H1 (cell line): ENCODE data around the gene CDH2. TPM values are rescaled to one million over a fixed set of nuclear protein-coding genes. Genes with fewer than 3 reads are reported as not detected.

Source experiments
- CTCF ChIA-PET: fragments of 300-600 bp; sonication (Branson Sonifier 250); formaldehyde crosslinking; loops from one replicate; lab custom pipeline; 2021; ENCODE audit not compliant: partially characterized antibody; lab: Charles Lee
- POLR2A ChIA-PET: fragments of 300-600 bp; sonication (Branson Sonifier 250); formaldehyde crosslinking; loops from one replicate; lab custom pipeline; 2021; ENCODE audit warnings: inconsistent platforms; ENCODE audit not compliant: partially characterized antibody; lab: Charles Lee
- DNase-seq, 2 experiments: peaks; one replicate each; pipeline versions ENCODE4 v3.0.0 to v3.0.0-alpha.2; 2010 to 2022; ENCODE audit warnings: low spot score in 2 of 2, low read depth in 1 of 2, mixed read lengths in 1 of 2
- FAIRE-seq: peaks from 2 replicates; lab custom pipeline; 2011; peaks lifted over from hg19 to GRCh38; lab: Jason Lieb, UNC
- H2AFZ ChIP-seq: 2 replicates; pipeline ENCODE4 v1.8.1; 2012; ENCODE audit warnings: low read length, inconsistent platforms
- H2AK5ac ChIP-seq: 2 replicates; pipeline ENCODE4 v1.6.1; 2013; ENCODE audit warnings: low read depth, low read length
- H2BK120ac ChIP-seq: replicated peaks from 2 replicates; pipeline ENCODE3; 2013; ENCODE audit warnings: low read depth, low read length, inconsistent platforms
- H2BK12ac ChIP-seq: 2 replicates; pipeline ENCODE4 v1.6.1; 2013; ENCODE audit warnings: low read depth, low read length
- H2BK15ac ChIP-seq: 2 replicates; pipeline ENCODE4 v1.6.1; 2013; ENCODE audit warnings: low read length
- H2BK20ac ChIP-seq: 2 replicates; pipeline ENCODE4 v1.6.1; 2013; ENCODE audit warnings: low read length
- H2BK5ac ChIP-seq: 2 replicates; pipeline ENCODE4 v1.6.1; 2013; ENCODE audit warnings: low read depth, low read length
- H3K14ac ChIP-seq: 2 replicates; pipeline ENCODE4 v1.6.1; 2013; ENCODE audit warnings: inconsistent platforms; ENCODE audit not compliant: insufficient read length
- H3K18ac ChIP-seq: 2 replicates; pipeline ENCODE4 v1.6.1; 2013; ENCODE audit warnings: low read length; ENCODE audit errors: extremely low read depth
- H3K23ac ChIP-seq: 2 replicates; pipeline ENCODE4 v1.6.1; 2013; ENCODE audit warnings: inconsistent platforms; ENCODE audit not compliant: insufficient read length
- H3K23me2 ChIP-seq: 2 replicates; pipeline ENCODE4 v1.6.1; 2013; ENCODE audit warnings: low read depth, low read length
- H3K27ac ChIP-seq: 2 replicates; pipeline ENCODE4 v1.6.1; 2011; ENCODE audit warnings: low read depth, low read length, inconsistent platforms
- H3K27me3 ChIP-seq, 4 experiments: replicated peaks in 1 of 4; 1 replicate in 1 of 4; 2 replicates in 3 of 4; pipeline versions ENCODE4 v1.6.1 to v1.8.1; 2011 to 2013; ENCODE audit warnings: low read length in 3 of 4, mild to moderate bottlenecking in 3 of 4, inconsistent platforms in 2 of 4, mixed read lengths in 2 of 4, moderate library complexity in 1 of 4; ENCODE audit not compliant: control insufficient read depth in 3 of 4, insufficient read depth in 3 of 4; ENCODE audit errors: extremely low read depth in 1 of 4
- H3K36me3 ChIP-seq, 4 experiments: 2 replicates each; pipeline versions ENCODE4 v1.6.1 to v1.8.1; 2011 to 2013; ENCODE audit warnings: mild to moderate bottlenecking in 4 of 4, low read length in 3 of 4, moderate library complexity in 2 of 4, control low read depth in 1 of 4, inconsistent platforms in 1 of 4; ENCODE audit not compliant: insufficient read depth in 4 of 4, control insufficient read depth in 2 of 4
- H3K4ac ChIP-seq: replicated peaks from 2 replicates; pipeline ENCODE3; 2013; ENCODE audit warnings: low read length, low read depth, mixed read lengths, inconsistent platforms; ENCODE audit not compliant: insufficient read length
- H3K4me1 ChIP-seq, 4 experiments: replicated peaks in 1 of 4; 1 replicate in 1 of 4; 2 replicates in 3 of 4; pipeline versions ENCODE4 v1.6.1 to v1.8.1; 2011 to 2013; ENCODE audit warnings: low read length in 3 of 4, inconsistent platforms in 2 of 4, mixed read lengths in 1 of 4; ENCODE audit not compliant: insufficient read depth in 4 of 4, control insufficient read depth in 3 of 4
- H3K4me2 ChIP-seq, 2 experiments: 2 replicates each; pipeline versions ENCODE4 v1.6.1 to v1.8.1; 2011 to 2013; ENCODE audit warnings: low read depth in 2 of 2, low read length in 2 of 2, control low read depth in 1 of 2, inconsistent platforms in 1 of 2, mild to moderate bottlenecking in 1 of 2; ENCODE audit not compliant: insufficient read depth in 1 of 2
- H3K4me3 ChIP-seq, 4 experiments: fragments of 200-600, 300-600 bp in 1 of 4; sonication (generic), shearing (Covaris generic), sonication (Bioruptor Twin) in 1 of 4; 2 replicates each; pipeline versions ENCODE4 v1.5.1 to v1.8.1; 2011 to 2016; ENCODE audit warnings: low read length in 4 of 4, low read depth in 3 of 4, control low read depth in 2 of 4, inconsistent platforms in 2 of 4, mild to moderate bottlenecking in 2 of 4, mixed read lengths in 1 of 4, moderate library complexity in 1 of 4; ENCODE audit not compliant: insufficient read depth in 2 of 4; ENCODE audit errors: extremely low read depth in 1 of 4
- H3K56ac ChIP-seq: replicated peaks from 2 replicates; pipeline ENCODE3; 2013; ENCODE audit warnings: low read depth, mild to moderate bottlenecking, mixed read lengths, low read length, inconsistent platforms; ENCODE audit not compliant: insufficient read length
- H3K79me1 ChIP-seq: 2 replicates; pipeline ENCODE4 v1.6.1; 2013; ENCODE audit warnings: low read depth, low read length, control low read depth
- H3K79me2 ChIP-seq, 2 experiments: 2 replicates each; pipeline versions ENCODE4 v1.6.1 to v1.8.1; 2012 to 2013; ENCODE audit warnings: low read length in 2 of 2, mild to moderate bottlenecking in 2 of 2, inconsistent platforms in 1 of 2; ENCODE audit not compliant: insufficient read depth in 2 of 2, control insufficient read depth in 1 of 2
- H3K9ac ChIP-seq, 4 experiments: replicated peaks in 1 of 4; 1 replicate in 1 of 4; 2 replicates in 3 of 4; pipeline versions ENCODE4 v1.6.1 to v1.8.1; 2011 to 2013; ENCODE audit warnings: low read depth in 3 of 4, low read length in 3 of 4, control low read depth in 2 of 4, mild to moderate bottlenecking in 2 of 4, moderate library complexity in 2 of 4, inconsistent platforms in 1 of 4; ENCODE audit errors: extremely low read depth in 1 of 4
- H3K9me3 ChIP-seq, 2 experiments: 2 replicates each; pipeline versions ENCODE4 v1.6.1 to v1.8.1; 2012 to 2013; ENCODE audit warnings: mild to moderate bottlenecking in 2 of 2, moderate library complexity in 2 of 2, control low read depth in 1 of 2, inconsistent platforms in 1 of 2, low read depth in 1 of 2, low read length in 1 of 2, mixed read lengths in 1 of 2; ENCODE audit not compliant: insufficient read depth in 2 of 2
- H4K20me1 ChIP-seq, 2 experiments: replicated peaks in 1 of 2; 2 replicates each; pipeline versions ENCODE3 to v1.8.1; 2011 to 2013; ENCODE audit warnings: inconsistent platforms in 2 of 2, low read length in 2 of 2, mild to moderate bottlenecking in 1 of 2; ENCODE audit not compliant: insufficient read depth in 2 of 2, control insufficient read depth in 1 of 2
- H4K5ac ChIP-seq: 2 replicates; pipeline ENCODE4 v1.6.1; 2013; ENCODE audit warnings: low read length, low read depth, mixed read lengths, inconsistent platforms; ENCODE audit not compliant: insufficient read length
- H4K8ac ChIP-seq: 2 replicates; pipeline ENCODE4 v1.8.0; 2013; ENCODE audit warnings: mild to moderate bottlenecking, moderate library complexity, low read length, inconsistent platforms; ENCODE audit not compliant: insufficient read depth; ENCODE audit errors: extremely low read depth
- H4K91ac ChIP-seq: replicated peaks from 2 replicates; pipeline ENCODE3; 2013; ENCODE audit warnings: low read length, mixed read lengths, inconsistent platforms; ENCODE audit not compliant: insufficient read length
- ASH2L ChIP-seq: fragments of 200-600, 300-600 bp; sonication (generic); IDR thresholded peaks from one replicate; pipeline ENCODE4 v1.7.1; 2017; ENCODE audit warnings: low read length
- ATF2 ChIP-seq: IDR thresholded peaks from 2 replicates; pipeline ENCODE4 v1.6.1; 2012; ENCODE audit warnings: low read length, inconsistent platforms
- CHD1 ChIP-seq: IDR thresholded peaks from 2 replicates; pipeline ENCODE4 v1.6.1; 2012; ENCODE audit warnings: low read depth, low read length, improper control_type of control experiment
- GABPA ChIP-seq: IDR thresholded peaks from 2 replicates; pipeline ENCODE4 v1.6.1; 2011; ENCODE audit warnings: mild to moderate bottlenecking, low read length, moderate library complexity, borderline replicate concordance; ENCODE audit not compliant: insufficient read depth
- HDAC2 ChIP-seq, 2 experiments: fragments of 300-600 bp in 1 of 2; sonication (generic) in 1 of 2; IDR thresholded peaks; 2 replicates each; pipeline ENCODE4 v1.6.1; 2011 to 2012; ENCODE audit warnings: low read depth in 2 of 2, low read length in 2 of 2, mild to moderate bottlenecking in 2 of 2, moderate library complexity in 2 of 2, borderline replicate concordance in 1 of 2, inconsistent platforms in 1 of 2
- MAFK ChIP-seq: IDR thresholded peaks from 2 replicates; pipeline ENCODE4 v1.6.1; 2012; ENCODE audit warnings: low read depth, mild to moderate bottlenecking, improper control_type of control experiment, low read length
- SIN3A ChIP-seq, 2 experiments: IDR thresholded peaks in 1 of 2; conservative IDR thresholded peaks in 1 of 2; 2 replicates each; pipeline ENCODE4 v1.6.1; 2011 to 2012; ENCODE audit warnings: low read length in 2 of 2, improper control_type of control experiment in 1 of 2, low read depth in 1 of 2, mild to moderate bottlenecking in 1 of 2
- TCF12 ChIP-seq: IDR thresholded peaks from 2 replicates; pipeline ENCODE4 v1.6.1; 2011; ENCODE audit warnings: low read depth, mild to moderate bottlenecking, low read length
- WGBS, 2 experiments: shearing (Covaris generic) in 1 of 2; methylation state at CpG; one replicate each; pipeline versions ENCODE4 v1.1.6 to v1.1.7; 2013 to 2015; ENCODE audit warnings: low lambda C conversion rate in 2 of 2, mixed read lengths in 2 of 2, inconsistent platforms in 1 of 2, low coverage in 1 of 2, missing lambda C conversion rate in 1 of 2; ENCODE audit not compliant: insufficient replicate concordance in 2 of 2, insufficient coverage in 1 of 2, insufficient read length in 1 of 2; ENCODE audit errors: extremely low coverage in 1 of 2, missing lambda C conversion rate in 1 of 2; 5-methylcytosine and 5-hydroxymethylcytosine counted together
- polyA plus RNA-seq, 7 experiments: library from polyadenylated mRNA; depleted of rRNA in 3 of 7; stranded (reverse) in 5 of 7; unstranded in 2 of 7; fragments of >200 nt in 5 of 7; fragments of 200-250 nt in 2 of 7; gene quantifications; 1 replicate in 5 of 7; 2 replicates in 1 of 7; 4 replicates in 1 of 7; pipeline versions ENCODE4 v1.2.1 to v1.2.3, GENCODE V29; 2011 to 2013; ENCODE audit warnings: missing spikeins in 2 of 7, mixed read lengths in 2 of 7
- total RNA-seq: library from RNA; stranded (reverse); fragmentation: NEBNext Ultra II Directional; extraction: Animal tissue kit (Norgen Biotek cat#: 25700); gene quantifications from 2 replicates; pipeline ENCODE4 v1.2.1, GENCODE V29; 2021

Gene CDH2
- total and polyA plus RNA-seq, 2 of the 8 experiments (the other 6 are each of a cell fraction or from before 2014, with no cell fraction given): 15.0 to 56.5 TPM

- no peak overlapping the region for H3K18ac ChIP-seq
- no peak overlapping the region for H3K4ac ChIP-seq
- H4K20me1 ChIP-seq: no peaks in the 10 kb centered on the region
- POLR2A ChIA-PET: no interaction called here
- H3K79me2 ChIP-seq: no peaks in the 10 kb centered on the region
- H2AFZ ChIP-seq: no peak overlapping the region
- H4K91ac ChIP-seq: no peak overlapping the region
- H2AK5ac ChIP-seq: no peak overlapping the region
- no peak for FAIRE-seq
- TF ChIP-seq ASH2L (no peak), CHD1 (no peak), HDAC2 (IDR thresholded peaks at IDR 0.05; ENCODE audit: borderline replicate concordance in 1 of 2, low read depth in 2 of 2, low read length in 2 of 2) (no peak), TCF12 (no peak), GABPA (no peak), SIN3A (conservative IDR thresholded peaks at IDR 0.05 in 1 of 2, IDR thresholded peaks at IDR 0.05 in 1 of 2; ENCODE audit: low read depth in 1 of 2, low read length in 2 of 2) (no peak), ATF2 (no peak), MAFK (no peak)
- H3K23ac ChIP-seq: no peak overlapping the region
- no peak overlapping the region for H4K8ac ChIP-seq
- 89% methylated on average over 6 of the region's 6 CpGs; no CpG with 5 or more reads in 1 of the 2 experiments for WGBS, 2 experiments
- H2BK12ac ChIP-seq: no peak overlapping the region
- H3K4me1 ChIP-seq: no peaks in the 10 kb centered on the region
- no peaks in the 10 kb centered on the region for H3K36me3 ChIP-seq
- no peak overlapping the region for H2BK5ac ChIP-seq
- no peaks in the 10 kb centered on the region for H3K23me2 ChIP-seq
- no peak overlapping the region for H2BK15ac ChIP-seq
- H2BK120ac ChIP-seq: no peak overlapping the region
- H3K56ac ChIP-seq: no peak overlapping the region
- H3K27ac ChIP-seq: no peak overlapping the region
- no peaks in the 10 kb centered on the region for H3K9me3 ChIP-seq
- no peak overlapping the region for H3K4me3 ChIP-seq
- no peak overlapping the region for H3K4me2 ChIP-seq
- CTCF ChIA-PET: interaction anchor here (1.1 kb wide), 1 partner anchor 55 kb away, joined by 3 read pairs; no protein-coding TSS in a partner anchor
- H3K14ac ChIP-seq: no peak overlapping the region
- DNase-seq: no peak
- H4K5ac ChIP-seq: no peak overlapping the region
- H3K27me3 ChIP-seq: no peaks in the 10 kb centered on the region
- H2BK20ac ChIP-seq: no peak overlapping the region
- H3K79me1 ChIP-seq: no peaks in the 10 kb centered on the region
- no peak overlapping the region for H3K9ac ChIP-seq
These were observed 220.8 kb downstream of the CDH2 start for GRCh38 chr18:27956001-27956640.
